Right lobe of liver (tissue), 4 donors: ENCODE data around the gene FEM1B.

ENCODE experiments used
- POLR2A ChIP-seq: fragments of 450-650 bp; IDR thresholded peaks from one replicate; pipeline ENCODE4 v1.6.1; 2017; ENCODE audit warnings: antibody characterized with exemption, mild to moderate bottlenecking
- TF ChIP-seq, protein P1 (sequence below), 4 donors: fragments of 200-600 bp in 3 of 4; fragments of 450-650 bp in 1 of 4; IDR thresholded peaks; one replicate each; pipeline versions ENCODE4 v1.5.1 to v1.8.0; 2016 to 2022; ENCODE audit warnings: antibody characterized with exemption in 4 of 4, mild to moderate bottlenecking in 2 of 4
- donor health status: DM: no; HTN: no; CAD: no.
- donor health status: DM: no; HTN: no; CAD: no.
- donor health status: DM: no; HTN: yes; CAD: no.

DNA sequence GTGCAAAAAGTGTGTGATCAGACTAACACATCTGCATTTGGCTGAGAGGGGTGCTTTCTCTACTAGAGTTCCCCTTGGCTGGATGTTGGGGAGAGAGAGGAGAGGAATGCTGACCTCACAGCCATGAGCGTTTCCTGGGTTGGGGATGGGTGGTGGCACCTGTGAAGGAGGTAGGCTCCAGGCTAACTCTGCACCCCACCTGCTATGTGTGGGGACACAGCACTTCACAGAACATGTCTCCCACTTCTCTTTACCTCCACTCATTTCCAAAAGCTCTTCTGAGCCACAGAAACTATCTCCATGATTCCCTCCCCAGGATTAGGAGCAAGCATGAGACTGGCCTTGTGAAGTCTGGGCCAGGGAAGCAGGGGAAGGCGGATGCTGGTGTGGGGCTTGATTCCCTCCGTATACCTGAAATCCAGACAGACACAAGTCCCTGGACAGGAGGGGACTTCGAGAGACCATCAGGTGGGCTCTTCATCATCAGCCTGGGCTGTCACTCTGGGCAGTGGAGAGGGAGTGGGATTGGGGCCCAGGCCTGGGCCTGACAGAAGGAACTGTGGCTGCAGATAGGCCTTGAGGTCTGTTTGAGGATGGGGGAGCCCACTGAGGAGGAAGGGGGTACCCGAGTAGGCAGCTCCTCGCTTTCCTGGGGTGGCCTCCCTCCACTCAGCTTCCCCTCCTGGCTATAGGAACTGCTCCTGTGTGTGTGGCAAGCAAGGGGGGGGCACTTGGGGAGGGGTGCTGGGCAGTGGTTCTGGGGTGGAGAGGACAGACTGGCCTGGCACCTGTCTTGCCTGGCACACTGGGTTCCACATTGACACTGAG is 40.7 kb downstream of the FEM1B start:
- no peak for TF ChIP-seq POLR2A
- TF ChIP-seq, protein P1, sequence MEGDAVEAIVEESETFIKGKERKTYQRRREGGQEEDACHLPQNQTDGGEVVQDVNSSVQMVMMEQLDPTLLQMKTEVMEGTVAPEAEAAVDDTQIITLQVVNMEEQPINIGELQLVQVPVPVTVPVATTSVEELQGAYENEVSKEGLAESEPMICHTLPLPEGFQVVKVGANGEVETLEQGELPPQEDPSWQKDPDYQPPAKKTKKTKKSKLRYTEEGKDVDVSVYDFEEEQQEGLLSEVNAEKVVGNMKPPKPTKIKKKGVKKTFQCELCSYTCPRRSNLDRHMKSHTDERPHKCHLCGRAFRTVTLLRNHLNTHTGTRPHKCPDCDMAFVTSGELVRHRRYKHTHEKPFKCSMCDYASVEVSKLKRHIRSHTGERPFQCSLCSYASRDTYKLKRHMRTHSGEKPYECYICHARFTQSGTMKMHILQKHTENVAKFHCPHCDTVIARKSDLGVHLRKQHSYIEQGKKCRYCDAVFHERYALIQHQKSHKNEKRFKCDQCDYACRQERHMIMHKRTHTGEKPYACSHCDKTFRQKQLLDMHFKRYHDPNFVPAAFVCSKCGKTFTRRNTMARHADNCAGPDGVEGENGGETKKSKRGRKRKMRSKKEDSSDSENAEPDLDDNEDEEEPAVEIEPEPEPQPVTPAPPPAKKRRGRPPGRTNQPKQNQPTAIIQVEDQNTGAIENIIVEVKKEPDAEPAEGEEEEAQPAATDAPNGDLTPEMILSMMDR (IDR thresholded peaks at IDR 0.05): no peak
